MM.1S (cell line): Measurements from ENCODE around the gene WWTR1.

Source experiments
- CTCF ChIP-seq: fragments of 300-600 bp; sonication (generic); IDR thresholded peaks from 2 replicates; pipeline ENCODE4 v1.5.1; 2016; ENCODE audit warnings: antibody characterized with exemption, low read length, mixed read lengths
- EZH2 ChIP-seq: fragments of 300-600 bp; sonication (generic); optimal IDR thresholded peaks from 2 replicates; pipeline ENCODE3; 2017; ENCODE audit warnings: low read depth, mild to moderate bottlenecking, antibody characterized with exemption, low read length, mixed read lengths

DNA sequence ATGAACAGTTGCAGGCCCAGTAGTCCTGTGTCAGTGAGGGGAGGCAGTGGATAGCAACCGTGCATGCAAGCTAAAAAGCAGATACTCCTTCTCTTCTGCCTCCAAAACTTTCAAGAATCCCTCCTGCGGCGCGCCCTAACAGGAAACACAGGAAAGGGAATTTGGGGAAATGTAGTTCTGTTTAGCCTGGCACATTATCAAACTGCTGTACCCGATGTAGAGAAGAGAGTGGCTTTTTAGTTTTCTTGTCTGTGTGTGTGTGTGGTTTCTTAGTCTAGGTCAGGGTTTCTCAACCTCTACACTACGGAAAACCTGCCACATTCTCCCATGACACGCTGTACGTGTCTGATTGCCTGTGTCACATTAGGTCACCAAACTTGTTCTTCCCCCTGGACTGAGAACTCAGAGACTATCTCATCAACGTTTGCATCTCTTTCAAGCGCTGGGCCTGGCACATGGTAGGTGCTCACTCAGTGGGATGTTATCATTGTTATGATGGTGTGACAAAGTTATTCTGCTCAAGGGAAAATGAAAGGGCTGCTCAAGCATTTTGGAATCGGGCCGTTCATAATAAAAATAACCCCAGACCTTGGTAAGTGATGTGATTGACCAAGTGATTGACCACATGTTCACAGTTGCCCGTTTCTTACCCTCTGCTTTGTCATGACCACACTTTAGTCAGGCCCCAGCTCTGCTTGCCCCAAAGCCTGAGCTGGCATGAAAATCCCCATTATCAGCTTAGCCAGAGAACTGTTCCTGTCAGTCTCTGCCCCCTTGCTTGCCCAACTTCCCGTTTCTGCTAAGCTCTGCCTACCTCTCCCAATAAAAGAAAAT, 150.1 kb downstream of the WWTR1 start:
- no peak for TF ChIP-seq CTCF
- TF ChIP-seq EZH2, result no peak
